Right ventricle myocardium superior (tissue), 1 donor: ENCODE measurements around the gene ZFP92. TPM values are rescaled to one million over a fixed set of nuclear protein-coding genes. Genes with fewer than 3 reads are reported as not detected.

Experiments
- ATAC-seq: fragments of 200-7000 bp; cut with Tn5 transposase; one replicate; pipeline ENCODE4 v1.9.1; 2020; ENCODE audit warnings: mild to moderate bottlenecking; ENCODE audit not compliant: poor library complexity
- DNase-seq: peaks from one replicate; pipeline ENCODE4 v3.0.0-alpha.2; 2020
- intact Hi-C: fragments of 100-400 bp; cut with DNase I; formaldehyde crosslinking; loops from one replicate; pipeline ENCODE4 v1.11.2; 2022
- total RNA-seq: library from RNA; stranded (reverse); fragmentation: NEBNext Ultra II Directional; extraction: Animal tissue kit (Norgen Biotek cat#: 25700); gene quantifications from one replicate; pipeline ENCODE4 v1.2.1, GENCODE V29; 2021
- donor health status: DM: no; HTN: yes; CAD: no; lungs with severe emphysema.

Gene ZFP92
- total RNA-seq, 1 donor from 2014 or later, result 0.65 TPM

DNA sequence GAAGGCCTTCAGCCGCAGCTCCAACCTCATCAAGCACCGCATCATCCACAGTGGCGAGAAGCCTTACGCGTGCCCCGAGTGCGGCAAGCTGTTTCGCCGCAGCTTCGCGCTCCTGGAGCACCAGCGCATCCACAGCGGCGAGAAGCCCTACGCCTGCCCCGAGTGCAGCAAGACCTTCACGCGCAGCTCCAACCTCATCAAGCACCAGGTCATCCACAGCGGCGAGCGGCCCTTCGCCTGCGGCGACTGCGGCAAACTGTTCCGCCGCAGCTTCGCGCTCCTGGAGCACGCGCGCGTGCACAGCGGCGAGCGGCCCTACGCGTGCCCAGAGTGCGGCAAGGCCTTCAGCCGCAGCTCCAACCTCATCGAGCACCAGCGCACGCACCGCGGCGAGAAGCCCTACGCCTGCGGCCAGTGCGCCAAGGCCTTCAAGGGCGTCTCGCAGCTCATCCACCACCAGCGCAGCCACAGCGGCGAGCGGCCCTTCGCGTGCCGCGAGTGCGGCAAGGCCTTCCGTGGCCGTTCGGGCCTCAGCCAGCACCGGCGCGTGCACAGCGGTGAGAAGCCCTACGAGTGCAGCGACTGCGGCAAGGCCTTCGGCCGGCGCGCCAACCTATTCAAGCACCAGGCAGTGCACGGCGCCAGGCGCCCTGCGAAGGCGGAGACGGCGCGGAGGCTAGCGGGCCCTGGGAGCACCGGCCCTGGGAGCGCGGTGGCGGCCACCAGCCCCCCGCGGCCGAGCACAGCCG is 9.8 kb downstream of the ZFP92 start:
- no peak for DNase-seq
- intact Hi-C loops, result no loop called here
- no peak for ATAC-seq

DNA sequence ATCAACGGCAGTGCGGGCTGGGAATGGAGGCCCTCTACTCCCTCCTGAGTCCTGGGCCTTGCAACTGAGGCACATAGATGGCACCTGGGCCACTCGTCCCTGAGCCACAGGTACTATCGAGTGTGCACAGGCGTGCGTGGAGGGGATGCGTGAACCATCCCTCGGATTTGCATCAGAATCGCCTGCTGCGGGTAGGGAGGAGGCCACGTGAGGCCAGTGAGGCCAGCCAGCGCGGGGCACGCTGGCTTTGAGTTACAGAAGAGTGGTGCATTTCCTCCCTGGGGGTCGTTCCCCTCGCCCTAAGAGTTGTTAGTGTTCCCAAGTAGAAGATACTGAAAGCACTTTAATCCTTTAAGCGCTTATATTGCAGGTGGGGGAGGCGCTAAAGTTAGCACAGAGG is 10.6 kb downstream of the ZFP92 start:
- DNase-seq (no peak), ATAC-seq (no peak)
- intact Hi-C loops, result no loop called here

DNA sequence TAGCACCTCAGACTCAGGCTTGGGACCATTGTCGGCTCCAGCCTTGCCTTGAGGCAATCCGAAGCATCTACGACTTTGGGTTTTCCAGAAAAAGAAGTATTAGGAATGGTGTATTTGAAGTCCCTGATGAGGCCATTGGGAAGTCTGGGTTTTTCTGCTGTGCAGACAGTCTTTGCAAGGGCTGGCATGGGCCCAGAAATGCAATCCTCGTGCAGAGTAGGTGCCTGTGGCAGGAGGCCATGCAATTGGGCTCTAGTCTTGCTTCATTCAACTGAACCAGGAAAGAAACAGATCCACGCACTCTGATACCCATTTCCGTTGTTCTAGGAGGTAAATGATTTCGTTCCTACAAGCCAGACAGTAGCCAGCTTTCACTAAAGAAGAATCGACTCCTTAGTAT is 12.4 kb downstream of the ZFP92 start:
- intact Hi-C loops, result no loop called here
- DNase-seq, result peak; percentile 66
- ATAC-seq, result peak; percentile 71

DNA sequence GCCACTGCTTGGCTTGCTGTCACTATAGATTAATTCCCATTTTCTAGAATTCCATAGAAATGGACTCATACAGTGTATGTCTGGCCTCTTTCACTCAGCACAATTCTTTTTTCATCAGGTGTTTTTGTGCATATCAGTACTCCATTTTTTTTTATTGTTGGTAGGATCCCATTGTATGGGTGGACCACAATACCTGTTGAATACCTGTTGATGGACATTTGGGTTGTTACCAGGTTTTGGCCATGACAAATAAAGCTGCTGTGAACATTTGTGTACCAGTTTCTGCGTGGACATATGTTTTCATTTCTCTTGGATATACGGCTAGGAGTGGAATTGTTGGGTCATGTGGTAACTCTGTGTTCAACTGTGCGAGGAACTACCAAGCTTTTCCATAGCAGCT is 14.9 kb downstream of the ZFP92 start:
- DNase-seq (no peak), ATAC-seq (no peak)
- intact Hi-C loops, result no loop called here

DNA sequence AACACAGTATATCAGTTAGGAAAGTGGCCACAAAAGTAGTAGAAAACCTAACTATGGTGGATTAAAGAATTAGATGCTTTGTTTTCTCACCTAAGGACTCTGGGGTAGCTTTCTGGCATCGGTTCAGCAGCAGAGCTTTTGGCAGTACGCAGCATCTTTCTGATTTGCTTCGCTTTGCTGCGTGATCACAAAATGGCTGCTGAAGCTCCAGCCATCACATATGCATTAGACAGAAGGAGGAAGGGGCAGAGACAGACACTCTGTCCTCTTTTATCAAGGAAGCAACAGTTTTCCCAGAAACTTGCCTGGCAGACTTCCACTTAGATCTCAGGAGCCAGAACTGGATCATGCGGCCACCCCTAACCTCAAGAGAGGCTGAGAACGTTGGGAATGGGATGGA is 19.5 kb downstream of the ZFP92 start:
- no peak for DNase-seq

DNA sequence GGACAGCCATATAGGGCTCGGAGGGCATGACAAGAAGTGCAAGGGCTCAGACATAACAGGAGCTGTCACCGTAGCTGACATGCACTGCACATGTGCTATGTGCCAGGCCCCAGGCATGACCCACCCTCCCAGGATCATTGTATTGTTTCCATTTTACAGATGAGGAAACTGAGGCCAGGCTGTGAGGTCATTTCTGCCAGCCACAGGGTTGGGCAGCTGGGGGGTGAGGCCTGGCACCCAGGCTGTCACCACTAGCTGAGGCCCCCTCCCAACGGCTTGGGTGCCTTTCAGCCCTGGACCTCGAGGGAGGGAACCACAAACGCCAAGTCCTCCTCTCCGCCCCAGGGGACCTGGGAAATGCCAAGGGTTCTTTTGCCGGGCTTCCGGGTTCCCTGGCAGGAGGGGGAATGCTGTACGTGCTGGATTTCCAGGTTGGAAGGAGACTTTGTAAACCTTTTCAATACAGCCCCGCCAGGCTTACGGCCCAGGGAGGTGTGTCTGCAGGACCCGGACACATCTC is 21.9 kb downstream of the ZFP92 start:
- DNase-seq (no peak), ATAC-seq (no peak)
- intact Hi-C loops, result no loop called here

More for the DNA sequence above, 19.5 kb downstream of the ZFP92 start:
- intact Hi-C loops, result no loop called here
- no peak for ATAC-seq

DNA sequence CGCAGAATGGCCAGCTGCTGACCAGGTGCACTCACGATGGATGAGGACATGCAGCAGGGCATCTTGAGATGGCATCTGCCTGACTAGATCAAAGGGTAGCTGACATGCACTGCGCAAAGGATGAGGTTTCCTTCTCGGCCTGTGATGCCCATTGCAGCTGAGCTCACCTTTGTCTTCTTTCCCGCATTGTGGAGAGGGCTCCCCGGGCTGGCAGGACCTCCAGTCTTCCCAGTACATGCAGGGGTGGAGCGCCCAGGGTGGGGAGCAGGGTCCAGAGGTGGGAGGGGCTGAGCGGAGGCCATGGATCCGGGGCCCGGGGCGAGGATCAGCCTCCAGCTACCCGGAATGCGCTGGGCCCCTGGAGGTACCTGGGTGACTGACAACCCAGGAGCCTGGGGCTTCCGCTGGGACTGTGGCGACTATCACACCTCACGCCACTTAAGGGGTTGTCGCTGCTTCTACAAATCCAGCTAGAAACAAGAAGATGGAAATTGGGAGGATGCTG is 22.6 kb downstream of the ZFP92 start:
- no peak for ATAC-seq
- intact Hi-C loops, result no loop called here
- DNase-seq, result no peak

DNA sequence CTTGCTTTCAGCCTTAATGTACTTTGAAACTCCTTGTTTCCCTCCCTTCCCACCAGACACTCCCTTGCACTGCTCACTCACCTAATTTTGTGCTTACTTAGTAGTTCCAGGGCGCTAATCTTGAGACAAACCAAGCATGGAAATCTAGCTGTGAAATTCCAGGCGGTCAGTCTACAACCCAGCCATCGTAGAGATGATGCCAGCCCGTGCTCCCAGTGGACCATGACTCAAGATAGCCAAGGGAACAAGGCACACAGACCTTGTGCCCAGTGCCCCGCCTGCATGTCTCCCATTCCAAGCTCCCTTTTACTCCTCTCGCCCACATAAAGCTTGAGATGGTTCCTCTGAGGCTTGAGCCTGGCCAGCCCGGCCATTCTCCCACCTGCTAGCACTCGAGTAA is 23.5 kb downstream of the ZFP92 start:
- intact Hi-C loops, result no loop called here
- DNase-seq (no peak), ATAC-seq (no peak)

DNA sequence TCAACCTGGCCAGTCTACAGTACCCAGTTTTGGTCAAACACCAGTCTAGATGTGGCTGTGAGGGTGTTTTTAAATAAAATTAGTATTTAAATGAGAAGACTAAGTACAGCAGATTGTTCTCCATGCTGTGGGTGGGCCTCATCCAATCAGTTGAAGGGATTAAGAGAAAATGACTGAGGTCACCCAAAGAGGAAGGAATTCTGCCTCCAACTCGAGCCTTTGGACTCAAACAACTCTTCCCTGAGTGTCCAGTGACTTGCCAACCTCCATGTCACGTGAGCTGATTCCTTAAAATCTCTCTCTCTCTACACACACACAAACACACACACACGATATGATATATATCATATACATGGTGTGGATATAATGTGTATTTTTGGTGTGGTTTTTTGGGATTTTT is 24.6 kb downstream of the ZFP92 start:
- DNase-seq, result no peak
- no peak for ATAC-seq
- intact Hi-C loops, result no loop called here

DNA sequence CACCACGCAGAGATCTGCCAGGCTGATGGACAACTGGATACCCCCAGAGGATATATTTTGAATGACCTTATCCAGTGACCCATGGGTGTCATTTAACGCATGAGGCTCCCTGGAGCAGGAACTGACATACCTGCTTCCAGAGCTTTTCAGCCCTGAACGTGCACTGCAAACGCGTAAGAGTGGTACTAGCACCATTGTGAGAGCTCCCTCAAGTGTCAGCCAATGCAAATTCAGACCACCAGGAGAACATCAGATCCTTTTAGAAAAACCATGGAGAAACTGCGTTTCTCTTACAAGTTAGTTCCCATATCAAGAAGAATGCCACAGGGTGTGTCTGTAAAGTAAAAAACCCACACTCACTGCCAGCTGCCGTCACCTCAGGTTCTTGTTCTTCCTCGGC is 27.3 kb downstream of the ZFP92 start:
- DNase-seq, result no peak
- ATAC-seq, result no peak

DNA sequence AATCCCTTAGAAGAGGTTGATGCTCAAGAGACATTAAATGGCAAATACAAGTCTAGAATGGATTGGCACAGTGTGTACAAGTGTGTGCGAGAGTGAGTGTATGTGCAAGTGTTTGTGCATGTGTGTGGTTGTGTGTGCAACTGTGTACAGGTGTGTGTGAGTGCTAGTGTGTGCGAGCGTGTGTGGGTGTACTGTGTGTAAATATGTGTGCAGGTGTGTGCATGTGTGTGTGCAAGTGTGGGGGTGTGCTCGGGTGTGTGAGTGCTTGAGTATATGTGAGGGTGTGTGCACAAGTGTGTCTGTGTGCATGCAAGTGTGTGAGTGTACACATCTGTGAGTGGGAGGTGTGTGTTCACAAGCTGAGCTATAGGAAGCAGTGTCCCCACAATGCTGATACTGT is 28.7 kb downstream of the ZFP92 start:
- no peak for DNase-seq
- intact Hi-C loops, result no loop called here
- no peak for ATAC-seq

More for the DNA sequence above, 27.3 kb downstream of the ZFP92 start:
- intact Hi-C loops, result no loop called here

DNA sequence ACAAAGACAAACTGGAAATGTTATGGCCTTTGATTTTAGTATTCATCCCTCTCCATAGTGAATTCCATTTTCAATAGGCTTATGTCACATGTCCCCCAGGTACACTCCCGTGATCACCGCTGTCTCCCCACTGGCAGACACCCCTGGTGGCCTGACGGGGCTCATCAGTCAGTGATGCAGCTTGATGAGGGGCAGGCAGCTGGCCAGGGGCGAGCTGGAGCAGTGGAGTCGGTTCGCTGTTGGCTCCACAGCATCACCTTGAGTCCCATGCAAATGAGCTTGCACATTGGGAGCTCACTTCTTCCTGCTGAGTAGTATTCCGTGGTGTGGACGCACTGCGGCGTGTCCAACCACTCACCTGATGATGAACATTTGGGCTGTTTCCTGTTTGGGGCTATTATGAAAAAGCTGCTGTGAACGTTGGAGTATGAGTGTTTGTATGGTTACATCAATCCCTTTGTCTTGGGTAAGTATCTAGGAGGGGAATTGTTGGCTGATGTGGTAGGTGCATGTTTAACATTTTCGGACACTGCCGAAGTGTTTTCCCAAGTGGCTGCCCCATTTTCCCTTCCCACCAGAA is 29.4 kb downstream of the ZFP92 start:
- DNase-seq (no peak), ATAC-seq (no peak)
- intact Hi-C loops, result no loop called here

DNA sequence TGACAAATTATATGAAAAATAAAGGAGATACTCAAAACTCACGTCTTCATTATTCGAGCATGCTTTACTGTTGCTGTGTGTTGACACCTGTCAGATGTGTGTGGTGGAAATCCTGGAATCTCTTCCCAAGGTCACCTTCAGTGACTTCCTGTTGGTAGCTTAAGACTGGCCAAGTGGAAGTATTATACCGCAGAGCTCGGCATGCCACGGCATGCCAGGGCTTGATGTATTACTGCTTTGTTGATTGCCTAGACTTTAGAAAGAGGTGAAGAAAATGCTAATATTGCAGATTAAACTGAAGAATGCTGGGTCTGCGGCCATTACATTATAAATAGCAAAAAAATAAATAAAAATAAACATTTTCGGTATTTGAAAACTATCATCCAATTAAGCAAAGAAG is 30.0 kb downstream of the ZFP92 start:
- no peak for ATAC-seq
- no peak for DNase-seq
- intact Hi-C loops, result no loop called here

DNA sequence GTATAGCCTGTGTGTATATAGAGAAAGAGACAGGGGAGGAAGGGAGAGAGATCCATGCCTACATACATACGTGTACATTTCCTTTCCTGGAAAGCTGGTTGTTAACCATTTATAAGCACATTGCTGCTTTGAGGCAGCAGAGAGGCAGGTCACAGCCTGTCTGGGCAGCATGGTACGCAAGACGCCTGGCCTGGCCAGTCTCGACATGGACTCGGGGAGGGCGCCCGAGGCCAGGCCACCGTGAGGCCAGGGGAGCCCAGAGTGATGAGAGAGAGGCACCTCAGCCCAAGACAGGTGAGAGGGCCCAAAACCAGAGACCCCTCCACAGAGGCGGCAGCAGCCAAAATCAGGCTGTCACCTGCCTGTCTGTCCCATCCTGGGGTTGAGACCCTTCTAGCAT is 30.7 kb downstream of the ZFP92 start:
- no peak for ATAC-seq
- intact Hi-C loops, result no loop called here
- no peak for DNase-seq

DNA sequence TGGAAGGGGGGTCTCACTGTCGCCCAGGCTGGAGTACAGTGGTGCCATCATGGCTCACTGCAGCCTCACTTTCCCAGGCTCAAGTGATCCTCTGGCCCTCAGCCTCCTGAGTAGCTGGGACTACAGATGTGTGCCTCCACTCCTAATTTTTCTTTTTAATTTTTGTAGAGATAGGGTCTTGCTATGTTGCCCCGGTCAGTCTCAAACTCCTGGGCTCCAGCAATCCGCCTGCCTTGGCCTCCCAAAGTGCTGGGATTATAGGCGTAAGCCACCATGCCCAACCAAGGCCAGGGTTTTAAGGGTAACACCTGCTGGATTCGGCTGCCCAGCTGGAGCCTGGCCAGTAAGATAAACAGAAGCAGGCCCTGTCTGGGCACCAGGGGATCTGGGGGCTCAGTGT is 31.2 kb downstream of the ZFP92 start:
- ATAC-seq (no peak), DNase-seq (no peak)
- intact Hi-C loops, result no loop called here

DNA sequence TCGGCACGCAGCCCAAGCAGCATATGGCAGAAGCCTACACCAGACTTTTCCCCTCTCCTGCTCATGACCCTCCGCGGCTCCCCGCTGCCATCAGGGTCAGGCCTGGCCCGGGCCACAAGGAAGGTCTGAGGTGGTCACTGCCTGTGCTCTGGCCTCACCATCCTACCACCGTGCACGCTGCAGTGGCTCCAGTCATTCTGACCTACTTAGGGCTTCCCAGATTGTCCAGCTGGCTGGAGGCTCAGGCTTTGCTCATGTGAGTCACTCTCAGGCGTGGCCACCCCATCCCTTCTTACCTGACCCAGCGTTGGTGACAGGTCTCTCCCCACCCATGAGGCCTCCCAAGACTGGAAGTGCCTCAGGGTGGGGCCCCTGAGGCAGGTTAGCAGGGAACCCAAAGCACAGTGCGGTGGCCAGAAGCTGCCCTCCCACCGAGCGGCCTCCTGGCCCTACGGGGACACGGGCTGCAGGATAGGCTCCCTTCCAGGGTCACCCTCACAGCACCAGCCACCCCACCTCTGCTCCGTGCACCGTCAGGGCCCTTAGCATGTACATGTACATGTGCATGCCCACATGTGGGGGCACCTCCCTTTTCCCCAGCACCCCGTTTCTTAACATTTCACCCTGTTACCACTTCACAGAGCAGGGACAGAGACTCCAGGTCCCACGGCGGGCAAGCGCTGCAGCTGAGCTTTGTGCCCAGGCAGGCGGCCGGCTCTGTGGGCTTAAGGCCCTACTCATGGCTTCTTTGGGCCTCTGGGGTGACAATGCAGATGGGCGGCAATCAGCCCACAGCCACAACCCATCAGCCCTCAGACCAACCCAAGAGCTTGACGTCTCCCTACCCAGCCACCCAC is 32.4 kb downstream of the ZFP92 start:
- no peak for ATAC-seq
- DNase-seq, result no peak
- intact Hi-C loops, result no loop called here

DNA sequence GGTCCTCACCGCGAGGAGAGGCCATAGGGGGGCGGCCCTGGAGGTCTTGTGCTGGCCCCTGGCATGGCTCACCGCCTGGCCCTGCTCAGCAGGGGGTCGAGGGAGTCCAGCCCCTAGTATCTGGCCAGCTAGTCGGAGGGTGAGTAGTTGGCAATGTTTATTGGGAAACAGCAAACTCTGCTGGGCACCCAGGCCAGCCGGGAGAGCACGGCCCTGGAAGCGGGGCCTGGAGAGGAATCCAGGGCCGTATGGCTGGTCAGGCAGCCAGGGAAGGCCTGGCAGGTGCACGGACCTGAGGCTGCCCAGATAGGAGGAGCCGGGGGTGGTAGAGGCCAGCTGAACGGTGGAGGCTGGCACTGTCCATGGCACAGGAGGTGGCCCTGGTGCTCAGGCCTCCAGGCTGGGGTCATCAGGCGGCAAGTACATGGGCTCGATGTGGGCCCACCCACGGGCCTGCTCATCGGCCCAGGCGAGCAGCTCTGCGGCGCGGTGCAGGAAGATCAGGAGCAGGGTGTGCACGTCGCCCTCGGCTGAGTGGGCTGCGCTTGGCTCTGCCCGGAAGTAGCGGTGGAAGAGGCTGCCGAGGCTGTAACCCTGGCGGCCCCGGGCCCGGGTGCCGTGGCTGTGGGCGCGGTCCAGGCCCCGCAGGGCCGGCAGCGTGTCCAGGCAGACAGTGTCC is 33.2 kb downstream of the ZFP92 start:
- no peak for DNase-seq
- intact Hi-C loops, result no loop called here
- no peak for ATAC-seq

DNA sequence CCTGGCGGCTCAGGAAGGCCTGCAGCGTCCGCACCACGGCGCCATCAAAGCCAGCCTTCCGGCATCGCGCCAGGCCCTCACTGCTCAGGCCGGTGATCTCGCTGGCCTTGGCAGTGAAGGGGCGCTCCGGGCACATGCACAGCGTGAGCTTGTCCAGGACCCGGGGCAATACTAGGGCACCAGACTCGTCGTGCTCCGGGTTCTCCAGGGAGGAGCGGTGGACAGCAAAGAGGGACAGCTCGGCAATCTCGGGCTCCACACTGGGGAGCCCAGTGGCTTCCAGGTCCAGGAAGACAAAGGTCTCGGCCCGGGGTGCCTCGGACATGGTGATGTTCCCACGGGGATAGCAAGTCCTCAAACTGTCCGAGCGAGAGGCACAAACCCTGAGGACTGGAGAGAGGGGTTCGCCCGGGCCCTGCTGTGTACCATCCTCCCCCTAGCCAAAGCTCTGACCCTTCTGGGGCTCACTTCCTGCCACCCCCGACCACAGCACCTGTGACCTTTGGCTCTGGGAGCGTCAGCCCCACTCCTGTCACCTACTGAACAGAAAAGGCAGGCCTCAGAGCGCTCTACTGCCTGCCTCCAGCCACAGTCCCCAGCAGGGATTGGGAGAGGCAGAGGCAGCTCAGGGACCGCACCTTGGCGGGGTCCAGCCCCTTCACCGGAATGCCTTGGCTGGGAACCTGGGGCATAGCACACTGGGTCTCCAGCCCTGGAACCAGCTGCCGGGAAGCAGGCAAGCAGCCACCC is 34.0 kb downstream of the ZFP92 start:
- intact Hi-C loops, result no loop called here
- ATAC-seq, result no peak
- no peak for DNase-seq
